ENCODE measurements around the gene CEP95.

CEP95 gene

DNA sequence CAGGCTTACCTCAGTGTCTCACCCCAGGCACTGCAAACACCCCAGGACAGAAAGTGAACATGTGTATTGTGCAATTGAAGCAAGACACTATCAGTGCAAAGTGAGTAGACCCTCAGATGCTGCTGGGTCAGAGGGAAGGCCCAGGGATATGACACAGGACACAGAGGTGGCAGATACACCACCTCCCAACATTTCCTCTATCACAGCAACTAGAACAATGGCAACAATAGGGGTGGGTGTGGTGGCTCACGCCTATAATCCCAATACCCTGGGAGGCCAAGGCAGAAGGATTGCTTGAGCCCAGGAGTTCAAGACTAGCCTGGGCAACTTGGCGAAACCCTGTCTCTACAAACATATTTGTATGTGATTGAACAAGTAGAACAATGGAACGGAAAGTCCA is 35.3 kb upstream of the CEP95 start:
- no peaks in the 10 kb centered on the region for H3K9me3 ChIP-seq (ENCODE audit: control insufficient read depth, low read length)
- H3K4me1 ChIP-seq, result no peaks in the 10 kb centered on the region
- no peak overlapping the region for H2AFZ ChIP-seq
- no peak overlapping the region for H3K4me2 ChIP-seq (ENCODE audit: low read length)
- TF ChIP-seq, protein P1, sequence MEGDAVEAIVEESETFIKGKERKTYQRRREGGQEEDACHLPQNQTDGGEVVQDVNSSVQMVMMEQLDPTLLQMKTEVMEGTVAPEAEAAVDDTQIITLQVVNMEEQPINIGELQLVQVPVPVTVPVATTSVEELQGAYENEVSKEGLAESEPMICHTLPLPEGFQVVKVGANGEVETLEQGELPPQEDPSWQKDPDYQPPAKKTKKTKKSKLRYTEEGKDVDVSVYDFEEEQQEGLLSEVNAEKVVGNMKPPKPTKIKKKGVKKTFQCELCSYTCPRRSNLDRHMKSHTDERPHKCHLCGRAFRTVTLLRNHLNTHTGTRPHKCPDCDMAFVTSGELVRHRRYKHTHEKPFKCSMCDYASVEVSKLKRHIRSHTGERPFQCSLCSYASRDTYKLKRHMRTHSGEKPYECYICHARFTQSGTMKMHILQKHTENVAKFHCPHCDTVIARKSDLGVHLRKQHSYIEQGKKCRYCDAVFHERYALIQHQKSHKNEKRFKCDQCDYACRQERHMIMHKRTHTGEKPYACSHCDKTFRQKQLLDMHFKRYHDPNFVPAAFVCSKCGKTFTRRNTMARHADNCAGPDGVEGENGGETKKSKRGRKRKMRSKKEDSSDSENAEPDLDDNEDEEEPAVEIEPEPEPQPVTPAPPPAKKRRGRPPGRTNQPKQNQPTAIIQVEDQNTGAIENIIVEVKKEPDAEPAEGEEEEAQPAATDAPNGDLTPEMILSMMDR (IDR thresholded peaks at IDR 0.05), result no peak
- H3K27me3 ChIP-seq (ENCODE audit: control insufficient read depth, insufficient read depth, low read length), result no peaks in the 10 kb centered on the region
- no peaks in the 10 kb centered on the region for H3K36me3 ChIP-seq (ENCODE audit: control insufficient read depth, insufficient read depth, low read length)
- H3K79me2 ChIP-seq, result no peaks in the 10 kb centered on the region
- H3K27ac ChIP-seq, result no peak overlapping the region
- H3K9ac ChIP-seq, result no peak overlapping the region
- no peak overlapping the region for H3K4me3 ChIP-seq (ENCODE audit: low read depth, low read length)

DNA sequence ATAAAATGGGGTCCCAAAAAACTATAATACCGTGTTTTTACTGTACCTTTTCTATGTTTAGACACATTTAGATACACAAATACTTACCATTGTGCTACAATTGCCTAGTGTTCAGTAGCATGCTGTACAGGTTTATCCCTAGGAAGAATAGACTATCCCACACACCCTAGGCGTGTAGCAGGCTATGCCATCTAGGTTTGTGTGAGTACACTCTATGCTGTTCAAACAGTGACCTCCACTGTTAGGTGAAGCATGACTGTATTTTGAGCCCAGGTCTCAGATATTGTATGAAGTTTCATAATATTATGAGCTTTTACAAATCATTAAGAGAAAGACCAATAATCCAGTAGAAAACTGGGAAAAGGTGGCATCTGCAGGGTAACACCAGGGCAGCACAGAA is 34.2 kb upstream of the CEP95 start:
- no peaks in the 10 kb centered on the region for H3K79me2 ChIP-seq
- H3K4me3 ChIP-seq (ENCODE audit: low read depth, low read length), result no peak overlapping the region
- H2AFZ ChIP-seq, result no peak overlapping the region
- H3K9me3 ChIP-seq (ENCODE audit: control insufficient read depth, low read length), result no peaks in the 10 kb centered on the region
- H3K27me3 ChIP-seq (ENCODE audit: control insufficient read depth, insufficient read depth, low read length), result no peaks in the 10 kb centered on the region
- H3K4me2 ChIP-seq (ENCODE audit: low read length), result no peak overlapping the region
- no peak overlapping the region for H3K9ac ChIP-seq
- H3K4me1 ChIP-seq, result no peaks in the 10 kb centered on the region
- no peaks in the 10 kb centered on the region for H3K36me3 ChIP-seq (ENCODE audit: control insufficient read depth, insufficient read depth, low read length)
- TF ChIP-seq, protein P1 (IDR thresholded peaks at IDR 0.05), result no peak
- H3K27ac ChIP-seq, result no peak overlapping the region

DNA sequence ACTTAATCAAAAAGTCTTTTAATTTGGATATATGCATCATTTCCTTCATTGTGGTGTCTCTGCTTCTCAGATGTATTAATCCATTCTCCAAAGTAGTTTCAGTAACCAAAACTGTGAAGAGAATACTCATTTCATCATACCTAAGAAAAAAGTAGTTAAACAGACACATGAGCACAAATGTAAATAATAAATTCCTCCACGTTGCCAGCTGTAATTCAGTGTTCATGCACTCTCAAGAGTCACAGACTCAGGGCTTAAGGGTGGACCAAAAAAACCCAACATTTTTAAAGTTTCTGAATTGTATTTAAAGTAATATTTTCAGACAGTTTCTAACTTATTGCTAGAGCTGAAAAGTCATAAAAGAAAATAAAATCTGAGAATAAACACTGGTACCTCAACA is 28.9 kb upstream of the CEP95 start:
- Histone ChIP-seq H3K36me3 (ENCODE audit: control insufficient read depth, insufficient read depth, low read length) (no peaks in the 10 kb centered on the region), H3K4me1 (no peaks in the 10 kb centered on the region), H3K27ac (no peak overlapping the region), H3K4me2 (ENCODE audit: low read length) (no peak overlapping the region), H3K9ac (no peak overlapping the region), H3K4me3 (ENCODE audit: low read depth, low read length) (no peak overlapping the region), H3K27me3 (ENCODE audit: control insufficient read depth, insufficient read depth, low read length) (no peaks in the 10 kb centered on the region), H2AFZ (no peak overlapping the region), H3K9me3 (ENCODE audit: control insufficient read depth, low read length) (no peaks in the 10 kb centered on the region), H3K79me2 (no peaks in the 10 kb centered on the region)
- TF ChIP-seq, protein P1 (IDR thresholded peaks at IDR 0.05), result no peak

DNA sequence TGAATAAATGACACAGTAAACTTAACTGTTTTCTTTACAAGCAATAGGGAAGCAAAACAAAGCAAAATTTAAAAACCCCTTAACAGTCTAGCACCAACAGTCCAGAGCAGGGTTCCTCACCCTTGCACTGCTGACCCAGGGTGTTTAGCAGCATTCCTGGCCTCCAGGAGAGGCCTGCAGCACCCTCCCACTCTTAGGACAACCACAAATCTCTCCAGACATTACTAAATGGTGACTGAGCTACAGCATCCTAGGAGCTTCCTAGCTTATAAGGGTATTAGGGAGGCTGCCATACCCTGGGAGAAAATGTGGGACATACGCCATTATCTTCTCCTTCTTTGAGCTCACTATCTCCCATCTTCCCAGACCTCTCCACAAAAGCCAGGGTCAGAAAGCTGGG is 25.8 kb upstream of the CEP95 start:
- Histone ChIP-seq H3K27ac (no peak overlapping the region), H2AFZ (no peak overlapping the region), H3K4me1 (no peaks in the 10 kb centered on the region), H3K9ac (no peak overlapping the region), H3K9me3 (ENCODE audit: control insufficient read depth, low read length) (no peaks in the 10 kb centered on the region), H3K79me2 (no peaks in the 10 kb centered on the region), H3K4me3 (ENCODE audit: low read depth, low read length) (no peak overlapping the region), H3K4me2 (ENCODE audit: low read length) (no peak overlapping the region), H3K36me3 (ENCODE audit: control insufficient read depth, insufficient read depth, low read length) (no peaks in the 10 kb centered on the region), H3K27me3 (ENCODE audit: control insufficient read depth, insufficient read depth, low read length) (no peaks in the 10 kb centered on the region)
- TF ChIP-seq, protein P1 (IDR thresholded peaks at IDR 0.05), result no peak

DNA sequence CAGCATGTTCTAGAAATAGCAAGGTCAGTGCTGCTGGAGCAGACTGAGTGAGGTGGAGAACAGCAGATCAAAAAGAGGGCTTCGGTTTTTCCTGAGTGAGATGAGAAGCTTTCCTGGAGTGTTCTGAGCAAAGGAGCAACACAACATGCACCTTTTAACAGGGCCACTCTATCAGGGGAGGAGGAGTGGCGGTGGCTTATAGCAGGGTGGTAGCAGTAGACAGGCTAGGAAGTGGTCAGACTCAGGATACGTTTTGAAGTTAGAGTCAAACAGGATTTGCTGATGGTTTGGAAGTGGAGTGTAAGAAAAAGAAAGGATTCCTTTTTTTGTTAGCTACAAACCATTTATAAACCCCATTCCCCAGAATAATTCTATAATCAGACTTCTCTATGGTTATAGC is 22.4 kb upstream of the CEP95 start:
- TF ChIP-seq, protein P1 (IDR thresholded peaks at IDR 0.05), result no peak

More for the DNA sequence above, 22.4 kb upstream of the CEP95 start:
- Histone ChIP-seq H3K36me3 (ENCODE audit: control insufficient read depth, insufficient read depth, low read length) (no peaks in the 10 kb centered on the region), H2AFZ (no peak overlapping the region), H3K9ac (no peak overlapping the region), H3K27ac (no peak overlapping the region), H3K4me2 (ENCODE audit: low read length) (no peak overlapping the region), H3K4me3 (ENCODE audit: low read depth, low read length) (no peak overlapping the region), H3K79me2 (no peaks in the 10 kb centered on the region), H3K9me3 (ENCODE audit: control insufficient read depth, low read length) (no peaks in the 10 kb centered on the region), H3K4me1 (no peaks in the 10 kb centered on the region), H3K27me3 (ENCODE audit: control insufficient read depth, insufficient read depth, low read length) (no peaks in the 10 kb centered on the region)

Data from parathyroid adenoma (tissue), 2 donors.